ENCODE results near the gene GUCA1A.

Gene GUCA1A

DNA sequence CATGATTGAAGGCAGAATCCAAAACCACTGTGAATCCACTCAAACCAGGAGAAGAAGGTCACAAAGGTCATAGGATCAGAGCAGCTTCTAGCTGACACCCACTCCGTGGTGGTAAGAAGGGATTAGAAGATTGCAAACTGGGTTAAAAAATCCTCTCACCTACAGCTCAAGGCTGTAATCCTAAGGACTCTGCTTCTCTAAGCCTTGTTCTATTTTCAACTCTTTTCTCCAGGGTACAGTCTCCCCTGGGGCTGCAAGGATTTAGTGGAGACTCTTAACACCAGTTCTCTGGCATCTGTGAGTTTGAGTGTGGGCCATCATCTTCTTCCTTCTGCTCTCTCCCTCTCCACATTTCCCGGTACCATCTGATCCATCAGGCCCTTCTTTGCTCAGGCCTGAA is at the start of gene GUCA1A:
GUCA1A (plus strand) TSS at position 264 of the 400 bp plus-strand sequence. CDS start 250 bp downstream, outside the sequence.
- in situ Hi-C loops (cut with MboI; ENCODE audit: low sequenced_read_pairs): no loop called here

DNA sequence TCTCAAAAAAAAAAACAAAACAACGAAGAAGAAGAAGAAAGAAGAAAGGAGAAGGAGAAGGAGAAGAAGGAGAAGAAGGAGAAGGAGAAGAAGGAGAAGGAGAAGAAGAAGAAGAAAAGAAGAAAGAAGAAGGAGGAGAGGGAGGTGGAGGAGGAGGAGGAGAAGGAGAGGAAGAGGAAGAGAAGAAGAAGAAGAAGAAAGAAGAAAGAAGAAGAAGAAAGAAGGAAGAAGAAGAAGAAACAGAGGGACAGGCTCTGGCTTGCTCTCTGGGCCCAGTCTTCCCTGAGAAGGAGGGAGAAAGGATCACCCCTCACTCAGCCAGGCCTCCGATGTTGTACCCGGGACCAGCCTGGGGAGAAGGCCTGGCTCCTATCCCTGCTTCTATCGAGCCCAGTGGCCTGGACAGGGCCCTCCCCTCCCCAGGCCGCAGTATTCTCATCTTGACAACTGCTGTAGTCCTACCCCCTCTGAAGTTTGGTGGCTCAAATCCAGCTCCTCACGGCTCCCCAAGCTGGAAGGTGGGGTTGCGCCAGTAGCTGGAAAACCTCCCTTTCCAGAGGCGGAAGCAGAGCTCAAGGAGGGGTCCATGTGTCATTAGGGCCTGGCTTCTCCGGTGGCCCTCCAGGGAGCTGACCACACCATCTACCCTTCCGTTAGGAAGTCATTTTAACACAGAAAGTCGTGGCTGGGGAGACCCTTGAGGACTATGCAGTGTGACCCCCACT is 49.6 kb upstream of the GUCA1A start:
- in situ Hi-C loops (cut with MboI; ENCODE audit: low sequenced_read_pairs): no loop called here

DNA sequence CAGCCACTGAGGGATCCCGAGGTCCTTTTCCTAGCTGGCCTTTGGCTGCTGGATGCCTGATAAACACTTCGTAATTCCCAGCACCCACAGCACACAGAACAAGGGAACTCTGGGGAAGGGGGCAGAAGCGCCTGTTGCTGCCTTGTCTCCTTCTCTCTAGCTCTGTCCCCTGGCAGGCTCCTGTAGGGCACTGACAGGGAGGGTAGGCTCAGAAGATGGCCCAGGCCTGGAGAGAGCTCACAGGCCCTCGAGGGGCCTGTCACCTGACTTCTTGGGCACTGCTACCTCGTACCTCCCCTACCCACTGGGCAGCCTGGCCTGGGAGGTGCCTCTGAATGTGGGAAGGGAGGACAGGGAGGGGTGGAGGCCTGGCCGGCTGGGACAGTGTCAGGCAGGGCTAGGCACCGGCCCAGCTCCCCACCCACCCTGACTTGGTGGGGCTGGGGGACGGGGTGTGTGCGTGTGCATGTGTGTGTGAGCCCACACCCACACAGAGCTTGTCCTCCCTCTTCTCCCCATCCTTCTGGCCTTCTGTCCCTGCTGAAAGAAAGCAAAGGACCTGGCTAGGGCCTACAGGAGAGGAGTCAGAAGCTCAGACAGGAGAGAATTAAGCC is 48.8 kb upstream of the GUCA1A start:
- in situ Hi-C loops (cut with MboI; ENCODE audit: low sequenced_read_pairs): no loop called here

DNA sequence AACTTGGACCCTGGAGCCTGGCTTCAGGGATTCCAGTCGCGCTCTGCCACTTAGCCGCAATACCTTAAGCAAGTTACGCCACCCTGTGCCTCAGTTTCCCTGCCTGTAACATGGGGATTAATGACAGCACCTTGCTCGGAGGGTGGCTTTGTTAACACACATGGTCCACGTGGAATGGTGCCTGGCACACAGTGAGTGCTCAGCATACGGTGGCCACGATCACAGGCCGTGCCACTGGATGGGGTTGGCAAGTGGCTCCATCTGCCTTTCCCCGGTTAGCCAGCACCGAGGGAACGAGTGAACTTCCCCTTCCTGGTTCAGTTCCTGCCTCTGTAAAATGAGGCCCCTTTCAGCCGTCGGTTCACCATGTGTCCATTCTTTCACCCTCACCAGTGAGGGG is 47.9 kb upstream of the GUCA1A start:
- in situ Hi-C loops (cut with MboI; ENCODE audit: low sequenced_read_pairs): no loop called here

DNA sequence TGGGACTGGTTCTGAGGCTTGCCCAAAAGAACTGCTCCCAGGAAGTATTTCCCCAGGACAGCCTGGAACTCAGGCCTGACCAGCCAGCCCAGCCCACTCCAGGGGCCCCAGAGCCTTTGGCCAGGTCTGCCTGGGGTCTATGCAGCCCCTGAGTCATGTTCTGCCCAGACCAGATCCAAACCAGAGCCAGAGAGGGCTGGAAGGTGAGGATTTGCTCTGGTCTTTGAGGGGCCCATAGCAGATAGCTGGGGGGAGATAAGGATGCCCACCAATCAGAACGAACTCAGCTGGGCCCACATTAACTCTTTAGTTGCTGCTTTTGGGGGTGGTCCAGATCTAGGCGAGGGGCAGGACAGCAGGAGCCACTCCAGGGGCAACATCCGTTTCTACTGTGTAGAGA is 47.5 kb upstream of the GUCA1A start:
- in situ Hi-C loops (cut with MboI; ENCODE audit: low sequenced_read_pairs): no loop called here

DNA sequence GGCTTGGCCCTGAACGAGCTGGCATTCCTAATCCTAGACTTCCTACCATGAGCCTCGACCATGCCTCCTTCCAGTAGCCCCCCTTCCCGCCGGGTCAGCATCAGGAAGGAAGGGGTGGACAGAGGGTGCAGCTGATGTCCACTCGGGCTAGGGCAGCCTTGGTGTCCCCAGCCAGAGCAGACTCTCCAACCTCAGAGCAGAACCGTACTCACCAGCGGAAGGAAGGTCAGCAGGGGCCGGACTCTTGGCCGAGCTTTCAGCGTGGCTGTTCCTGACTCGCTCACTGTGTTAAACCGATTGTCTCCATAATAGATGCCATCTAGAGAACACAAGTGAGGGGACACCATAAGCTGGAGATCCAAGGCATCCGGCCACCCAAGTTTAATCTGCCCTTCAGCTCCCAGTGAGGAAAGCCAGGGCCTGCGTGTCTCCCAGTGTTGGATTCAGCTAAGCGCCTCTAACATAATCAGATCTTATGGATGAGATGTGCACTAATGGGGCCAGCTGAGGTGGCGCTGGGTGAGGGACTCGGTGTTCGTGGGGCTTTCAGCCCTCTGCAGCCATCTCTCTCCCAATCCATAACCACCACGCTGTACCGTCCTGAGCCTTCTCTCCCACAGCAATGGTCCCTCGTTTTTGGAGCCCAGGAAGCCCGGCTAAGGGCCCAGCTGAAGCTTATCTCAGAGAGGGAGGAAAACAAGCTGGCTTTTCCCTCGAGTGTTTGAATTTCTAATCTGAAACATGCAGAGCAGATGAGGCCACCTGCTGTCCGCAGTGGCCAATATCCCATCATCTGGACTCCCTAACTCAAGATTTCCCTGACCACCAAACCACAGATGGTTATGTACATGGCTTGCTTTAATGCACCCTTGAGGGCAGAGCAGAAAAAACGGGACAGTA is 44.5 kb upstream of the GUCA1A start:
- in situ Hi-C loops (cut with MboI; ENCODE audit: low sequenced_read_pairs): no loop called here

DNA sequence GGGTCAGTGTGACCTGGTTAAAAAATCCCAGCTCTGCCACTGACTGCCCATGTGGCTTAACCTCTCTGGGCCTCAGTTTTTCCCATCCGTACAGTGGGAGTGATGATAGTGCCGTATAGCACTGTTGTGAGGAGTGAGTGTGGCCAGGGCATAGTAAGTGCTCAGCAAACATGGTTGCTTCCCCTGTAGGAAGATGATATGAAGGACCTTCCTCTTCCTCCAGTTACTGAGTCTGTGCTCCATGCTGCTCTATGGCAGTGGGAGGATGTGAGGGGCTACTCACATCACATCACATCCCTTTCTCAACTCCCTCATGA is 43.8 kb upstream of the GUCA1A start:
- in situ Hi-C loops (cut with MboI; ENCODE audit: low sequenced_read_pairs): no loop called here

DNA sequence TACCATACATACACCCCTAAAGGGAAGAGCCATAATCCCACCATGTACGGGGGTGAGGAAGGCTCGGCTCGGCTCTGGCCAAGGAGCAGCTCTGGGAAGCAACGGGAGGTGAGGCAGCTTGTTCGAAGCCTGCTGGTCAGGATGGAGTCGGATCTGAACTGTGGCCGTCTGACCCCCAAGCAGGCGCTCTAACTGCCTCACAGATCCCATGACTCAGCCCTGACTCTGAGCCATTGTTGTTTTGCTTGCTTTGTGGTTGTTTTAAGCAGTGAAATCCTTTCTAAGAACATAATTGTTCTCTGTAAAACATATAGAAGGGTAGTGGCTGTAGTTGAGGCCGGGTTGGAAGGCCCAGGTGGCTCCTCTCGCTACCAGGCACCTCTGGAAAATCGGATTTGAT is 41.6 kb upstream of the GUCA1A start:
- in situ Hi-C loops (cut with MboI; ENCODE audit: low sequenced_read_pairs): no loop called here

DNA sequence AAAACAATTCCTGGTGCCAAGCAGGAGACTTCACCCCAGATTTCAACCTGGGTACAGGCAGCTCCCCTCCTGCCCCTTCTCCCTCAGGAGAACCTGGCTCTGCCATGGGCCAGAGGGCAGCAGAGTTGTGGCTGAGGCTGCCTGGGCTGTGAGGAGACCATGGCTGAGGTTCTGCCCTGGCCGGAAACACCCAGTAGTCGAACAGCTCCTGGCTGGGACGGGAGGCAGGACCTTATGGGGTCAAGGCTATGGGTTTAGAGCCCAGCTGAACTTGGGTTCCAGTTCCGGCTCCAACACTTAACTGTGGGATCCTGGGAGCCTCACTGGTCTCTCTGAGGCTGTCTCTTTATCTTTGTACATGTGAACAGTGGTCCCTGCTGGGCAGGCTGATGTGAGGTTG is 39.2 kb upstream of the GUCA1A start:
- in situ Hi-C loops (cut with MboI; ENCODE audit: low sequenced_read_pairs): no loop called here

DNA sequence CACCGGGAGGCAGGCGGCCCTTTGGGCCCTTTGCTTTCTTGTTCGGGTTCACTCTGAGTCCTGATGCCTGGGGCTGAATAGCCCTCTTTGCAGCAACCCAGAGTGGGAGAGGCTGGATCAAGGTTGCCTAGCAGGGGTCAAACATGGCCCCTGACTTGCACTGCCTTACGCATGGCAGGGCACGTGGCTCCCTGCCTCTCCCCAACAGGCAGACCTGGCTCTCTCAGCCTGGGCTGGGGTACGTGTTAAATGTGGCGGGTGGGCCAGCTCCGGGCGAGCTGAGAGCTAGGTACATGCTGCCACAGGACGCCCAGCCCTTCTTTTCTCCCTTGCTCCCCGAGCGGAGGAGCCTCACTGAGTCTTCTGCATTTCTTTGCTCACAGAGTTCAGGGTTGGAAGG is 38.0 kb upstream of the GUCA1A start:
- in situ Hi-C loops (cut with MboI; ENCODE audit: low sequenced_read_pairs): no loop called here

DNA sequence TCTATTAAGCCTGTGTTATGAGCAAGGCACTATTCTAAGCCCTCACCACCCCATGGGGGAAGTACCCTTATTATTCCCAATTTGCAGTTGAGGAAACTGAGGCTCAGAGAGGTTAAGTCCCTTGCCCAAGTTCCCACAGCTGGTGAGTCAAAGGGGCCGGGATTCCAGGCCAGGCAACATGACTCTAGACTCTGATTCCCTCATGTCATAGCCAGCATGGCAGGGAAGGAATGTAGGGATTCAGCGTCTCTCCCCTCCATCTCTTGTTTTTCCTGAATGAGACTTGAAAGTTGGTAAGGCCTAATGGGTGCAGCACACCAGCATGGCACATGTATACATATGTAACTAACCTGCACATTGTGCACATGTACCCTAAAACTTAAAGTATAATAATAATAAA is 37.4 kb upstream of the GUCA1A start:
- in situ Hi-C loops (cut with MboI; ENCODE audit: low sequenced_read_pairs): no loop called here

DNA sequence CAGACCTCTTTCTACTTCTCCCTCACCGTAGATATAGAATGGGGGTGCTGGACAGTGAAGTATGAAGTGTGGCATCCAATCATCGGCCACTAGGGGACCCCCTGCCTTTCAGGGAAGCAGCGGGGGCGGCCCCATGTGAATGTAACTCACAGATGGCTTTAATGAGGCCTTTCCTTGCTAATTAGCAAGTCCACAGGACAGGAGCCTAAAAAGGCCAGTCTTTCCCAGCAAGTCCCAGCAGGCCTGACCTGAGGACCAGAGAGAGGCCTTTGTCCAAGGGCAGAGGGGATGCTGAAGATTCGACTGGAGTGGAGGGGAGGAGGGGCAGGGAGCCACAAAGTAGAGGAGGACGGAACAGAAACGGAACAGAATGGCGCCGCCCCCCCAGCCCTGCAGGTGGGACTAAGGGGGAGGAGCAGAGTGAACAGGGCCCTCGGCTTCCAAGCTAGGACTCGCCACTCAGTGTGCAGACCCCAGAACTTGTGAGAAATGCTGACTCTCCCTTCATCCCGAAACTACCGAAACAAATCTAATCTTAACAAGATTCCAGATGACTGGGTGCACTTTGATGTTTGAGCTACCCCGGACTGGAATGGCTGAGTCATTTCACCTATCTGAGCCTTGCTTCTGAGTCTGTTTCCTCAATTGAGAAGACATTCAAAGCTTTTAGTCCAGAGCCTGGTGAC is 36.5 kb upstream of the GUCA1A start:
- in situ Hi-C loops (cut with MboI; ENCODE audit: low sequenced_read_pairs): no loop called here

DNA sequence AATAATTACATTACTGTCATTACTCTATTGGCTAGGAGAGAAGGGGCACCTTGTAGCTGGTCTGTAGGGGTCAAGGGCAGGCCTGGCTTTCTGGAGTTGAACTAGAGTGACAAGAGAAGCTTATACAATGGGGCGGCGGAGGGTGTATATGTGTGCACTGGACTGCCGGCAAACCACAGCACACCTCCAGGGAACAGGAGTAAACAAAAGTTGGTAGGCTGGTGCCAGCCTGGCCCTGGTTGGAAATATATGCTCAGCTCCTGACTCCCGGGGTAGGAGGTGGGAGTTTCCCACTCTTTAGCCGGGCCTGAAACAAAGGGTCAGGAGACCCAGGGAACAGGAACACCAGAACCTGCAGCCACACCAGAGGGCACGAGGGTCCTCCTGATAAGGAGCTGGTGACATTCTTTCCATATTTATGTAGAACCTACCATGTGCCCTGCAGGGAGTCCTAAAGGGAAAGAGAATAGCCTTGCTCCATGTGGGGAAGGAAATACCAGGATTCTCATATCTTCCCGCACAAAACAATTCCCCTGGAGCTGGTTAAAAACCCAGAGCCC is 35.9 kb upstream of the GUCA1A start:
- in situ Hi-C loops (cut with MboI; ENCODE audit: low sequenced_read_pairs): no loop called here

DNA sequence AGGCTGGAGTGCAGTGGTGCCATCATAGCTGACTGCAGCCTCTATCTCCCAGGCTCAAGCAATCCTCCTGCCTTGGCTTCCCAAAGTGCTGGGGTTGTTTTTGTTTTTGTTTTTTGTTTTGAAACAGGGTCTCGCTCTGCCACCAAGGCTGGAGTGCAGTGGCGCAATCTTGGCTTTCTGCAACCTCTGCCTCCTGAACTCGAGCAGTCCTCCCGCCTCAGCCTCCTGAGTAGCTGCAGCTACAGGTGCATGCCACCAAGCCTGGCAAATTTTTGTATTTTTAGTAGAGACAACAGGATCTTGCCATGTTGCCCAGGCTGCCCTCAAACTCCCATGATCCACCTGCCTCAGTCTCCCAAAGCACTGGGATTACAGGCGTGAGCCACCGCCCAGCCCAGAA is 35.0 kb upstream of the GUCA1A start:
- in situ Hi-C loops (cut with MboI; ENCODE audit: low sequenced_read_pairs): no loop called here

DNA sequence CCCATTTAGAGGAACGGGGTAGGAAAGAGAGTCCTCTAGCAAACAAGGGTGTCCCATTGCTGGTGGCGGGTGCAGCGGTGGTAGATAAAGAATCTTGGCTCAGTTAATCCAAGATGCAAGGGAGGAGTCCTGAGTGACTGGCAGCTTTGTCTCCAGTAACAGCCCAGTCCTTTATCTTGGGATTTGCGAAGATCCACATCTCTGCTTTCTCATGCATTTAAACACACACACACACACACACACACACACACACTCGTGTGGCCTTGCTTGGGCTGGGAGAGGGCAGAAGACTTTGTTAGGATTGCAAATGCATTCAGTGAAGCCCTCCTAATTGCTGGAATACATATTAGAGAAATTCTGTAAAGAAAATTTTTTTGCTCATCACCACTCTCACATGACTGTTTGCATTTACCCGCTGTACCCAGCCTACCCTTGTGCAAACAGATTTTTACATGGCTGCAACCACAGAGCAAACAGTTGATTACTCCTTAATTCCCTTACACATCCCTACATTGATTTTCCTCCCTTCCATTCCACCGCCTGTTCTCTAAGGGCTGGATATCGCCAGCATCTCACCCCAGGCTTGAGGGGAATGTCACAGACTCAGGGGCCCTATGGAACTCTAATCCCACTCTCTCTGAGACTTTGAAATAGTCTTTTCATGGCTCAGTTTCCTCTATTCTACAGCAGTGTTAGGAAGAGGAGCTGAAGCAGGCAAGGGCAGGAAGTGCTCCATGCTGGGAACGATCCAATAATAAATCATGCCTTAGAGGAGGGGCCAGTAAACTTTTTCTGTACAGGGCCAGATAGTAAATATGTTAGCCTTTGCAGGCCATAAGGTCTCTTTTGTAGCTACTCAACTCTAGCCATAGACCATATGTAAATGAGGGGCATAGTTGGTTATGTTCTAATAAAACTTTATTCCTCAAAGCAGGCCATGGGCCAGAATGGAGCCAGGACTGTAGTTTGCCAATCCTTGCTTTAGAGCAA is 34.2 kb upstream of the GUCA1A start:
- in situ Hi-C loops (cut with MboI; ENCODE audit: low sequenced_read_pairs): no loop called here

DNA sequence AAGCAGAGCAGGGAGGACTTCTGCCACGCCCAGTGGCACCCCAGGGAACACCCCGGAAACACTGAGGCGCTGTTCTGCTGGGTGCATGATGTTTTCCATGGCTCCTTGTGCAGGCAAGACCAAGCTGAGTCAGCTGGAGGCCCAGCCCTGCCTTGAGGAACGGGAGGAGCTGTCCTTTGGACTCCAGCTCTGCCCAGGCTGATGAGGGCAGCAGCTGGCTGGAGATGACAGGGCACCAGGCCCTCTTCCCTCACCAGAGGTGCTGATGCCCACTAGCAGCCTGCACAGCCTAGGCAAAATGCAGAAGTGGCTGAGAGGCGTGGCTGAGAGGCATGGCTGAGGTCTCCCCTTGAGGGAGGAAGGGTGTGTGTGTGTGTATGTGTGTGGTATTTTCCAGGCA is 33.1 kb upstream of the GUCA1A start:
- in situ Hi-C loops (cut with MboI; ENCODE audit: low sequenced_read_pairs): no loop called here

DNA sequence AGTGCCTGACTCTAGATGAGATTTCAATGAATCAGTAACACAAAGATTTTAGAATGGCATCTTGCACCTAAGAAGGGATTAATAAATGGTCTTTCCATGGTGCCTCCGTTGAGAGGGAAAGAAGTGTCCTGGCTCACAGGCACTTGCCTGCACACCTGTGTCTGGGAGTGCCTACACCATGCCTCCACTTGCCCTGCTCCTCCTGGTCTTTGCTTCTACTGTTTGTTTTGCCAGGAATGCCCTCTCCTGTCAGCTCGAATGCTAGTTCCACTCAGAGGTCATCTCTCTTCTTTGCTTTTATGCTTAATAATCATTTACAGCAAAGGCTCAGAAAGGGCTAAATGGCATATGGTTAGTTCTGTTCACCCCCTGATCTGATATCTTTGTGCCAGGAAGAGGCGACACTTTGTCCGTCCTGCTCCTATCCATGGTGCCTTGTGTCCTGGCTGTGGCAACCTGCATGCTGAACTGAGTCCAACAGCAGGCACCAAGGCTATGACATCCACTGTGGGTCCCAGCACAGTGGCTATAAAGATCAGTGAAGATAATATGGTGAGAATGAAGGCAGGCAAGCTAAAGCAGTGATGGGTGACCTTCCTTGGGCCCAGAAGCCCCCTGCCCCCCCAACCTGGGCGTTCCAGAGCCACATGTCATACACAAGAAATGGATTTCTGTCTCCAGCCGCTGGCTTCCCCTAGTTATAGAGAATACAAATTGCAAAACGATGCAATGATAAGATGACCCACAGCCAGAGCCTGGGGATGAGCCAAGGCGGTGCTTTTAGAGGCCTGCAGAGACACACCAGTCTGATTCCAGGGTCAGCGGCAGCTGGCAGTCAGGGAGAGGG is 32.2 kb upstream of the GUCA1A start:
- in situ Hi-C loops (cut with MboI; ENCODE audit: low sequenced_read_pairs): no loop called here

DNA sequence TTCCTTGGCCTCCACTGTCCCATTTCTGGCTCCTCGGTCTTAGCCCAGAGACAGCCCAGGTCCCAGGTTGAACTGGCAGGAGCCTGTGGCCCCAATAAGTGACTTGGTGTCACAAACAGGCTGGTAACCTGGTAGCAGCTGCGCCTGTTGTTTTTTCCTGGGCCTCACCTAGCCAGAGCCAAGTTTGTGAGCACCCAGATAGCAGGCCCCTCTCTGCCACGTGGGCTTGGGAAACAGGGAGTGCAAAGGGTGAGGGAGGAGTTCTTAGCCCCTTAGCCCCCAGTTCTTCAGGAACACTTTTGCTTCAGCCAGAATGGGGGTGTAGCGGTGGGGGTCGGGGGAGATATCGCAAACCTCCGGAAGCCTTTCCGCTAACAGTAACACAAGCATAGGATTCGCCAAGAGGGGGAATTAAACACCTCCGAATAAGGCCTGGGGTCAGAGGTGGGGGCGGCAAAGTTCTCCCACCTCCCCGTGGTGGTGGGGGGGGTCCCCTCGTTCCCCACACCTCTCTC is 31.5 kb upstream of the GUCA1A start:
- in situ Hi-C loops (cut with MboI; ENCODE audit: low sequenced_read_pairs): no loop called here
